Mammary microvascular endothelial cell (primary cell): Measurements from ENCODE around the gene MLN. TPM values are rescaled to one million over a fixed set of nuclear protein-coding genes. Genes with fewer than 3 reads are reported as not detected.

Experiments
- total RNA-seq: library from RNA; depleted of rRNA; stranded (reverse); fragments of >200 nt; gene quantifications from 2 replicates; pipeline ENCODE4 v1.2.3, GENCODE V29; 2015

Gene MLN
- not detected in 2 replicates for total RNA-seq

GRCh38 chr6:33803571-33804053 lies at the start of gene MLN:
Gene MLN (minus strand): TSS chr6:33804003. CDS start chr6:33801163, 2,840 bp downstream.

DNA sequence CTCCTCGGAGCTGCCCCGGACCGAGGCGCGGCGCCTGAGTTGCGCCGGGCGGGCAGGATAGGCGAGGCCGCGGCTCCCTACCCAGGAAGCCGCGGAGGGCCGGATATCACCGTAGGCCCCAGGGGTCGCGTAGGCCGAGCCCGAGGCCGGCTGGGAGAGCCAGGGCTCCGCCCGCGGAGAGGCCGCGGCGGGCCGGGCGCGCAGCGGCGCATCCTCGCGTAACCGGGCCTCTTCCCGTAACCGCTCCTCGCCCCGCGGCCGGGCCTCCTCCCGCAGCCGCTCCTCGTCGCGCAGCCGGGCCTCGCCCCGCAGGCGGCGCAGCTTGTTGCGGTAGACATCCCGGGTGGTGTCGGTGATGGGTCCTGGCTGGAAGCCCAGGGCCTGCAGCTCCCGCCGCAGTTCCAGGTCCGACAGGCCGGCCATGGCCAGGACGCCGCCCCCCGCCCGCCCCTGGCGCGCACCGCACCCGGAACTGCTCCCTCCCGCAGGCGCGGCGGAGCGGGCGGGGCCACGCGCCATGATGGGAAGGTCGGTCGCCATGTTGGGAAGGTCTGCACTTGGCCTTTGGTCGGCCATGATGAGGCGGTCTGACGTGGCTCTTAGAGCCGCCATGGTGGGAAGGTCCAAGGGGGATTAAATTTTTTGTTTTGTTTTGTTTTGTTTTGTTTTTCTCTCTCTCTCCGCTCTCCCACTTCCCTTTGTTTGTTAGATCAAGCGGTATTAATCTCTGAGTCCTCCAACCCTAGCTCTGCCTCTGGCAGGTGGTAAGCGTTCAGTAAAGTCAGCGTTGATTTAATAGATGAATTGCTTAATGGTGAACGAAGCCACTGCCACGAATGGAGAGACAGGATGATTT lies 14.9 kb downstream of the MLN start, which contains the start of gene LEMD2:
Gene LEMD2, minus strand, starts transcription at position 437 of the 856 bp plus-strand sequence. Its CDS starts 14 bp downstream, at position 423.

DNA sequence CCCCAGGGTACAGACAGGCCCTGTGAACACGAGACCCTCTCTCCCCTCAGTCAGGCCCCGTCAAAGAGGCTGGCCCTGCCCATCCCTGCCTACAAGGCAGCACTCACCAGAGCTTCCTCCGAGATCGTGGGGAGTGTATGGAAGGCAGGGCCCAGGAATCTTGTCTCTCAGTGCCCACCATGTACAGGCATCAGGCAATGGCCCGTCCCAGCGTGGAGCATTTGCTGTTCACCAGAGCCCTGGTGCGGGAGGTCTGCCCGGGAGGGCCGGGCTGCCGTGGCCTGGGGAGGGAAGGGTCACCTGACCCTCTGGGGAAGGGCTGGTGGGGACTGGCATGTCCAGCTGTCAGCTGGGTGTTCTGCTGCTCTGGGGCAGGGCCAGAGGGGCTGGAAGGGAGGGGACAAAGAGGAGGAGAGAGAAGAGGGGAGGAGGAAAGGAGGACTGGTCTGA lies 57.1 kb downstream of the MLN start, which contains the start of gene IP6K3:
Gene IP6K3, minus strand, starts transcription at position 255 of the 450 bp plus-strand sequence. CDS start 11,429 bp downstream, outside the sequence.

Other genes with a start within 250 kb of the MLN start
- gene BAK1, start 223.7 kb downstream of the MLN start, total RNA-seq: 30.8 and 31.8 TPM in 2 replicates
- 82.5 and 94.1 TPM in 2 replicates for gene ITPR3, start 182.7 kb downstream of the MLN start, total RNA-seq
- gene UQCC2, start 92.3 kb downstream of the MLN start, total RNA-seq: 30.0 and 41.0 TPM in 2 replicates
- not detected in 2 replicates for gene IP6K3, start 57.1 kb downstream of the MLN start, total RNA-seq
- gene LEMD2, start 14.9 kb downstream of the MLN start, total RNA-seq: 35.8 and 38.4 TPM in 2 replicates